HG03097 (cell line): ENCODE data around the gene H2BK1.

Source experiments
- ATAC-seq: cut with Tn5 transposase; IDR thresholded peaks from one replicate; pipeline ENCODE4 v1.9.1; 2021; ENCODE audit not compliant: unreplicated experiment, low FRiP score

Gene H2BK1

GRCh38 chr7:151179946-151180345 is 30.3 kb downstream of the H2BK1 start:
- ATAC-seq: no peak

GRCh38 chr7:151179287-151179860 is 30.9 kb downstream of the H2BK1 start:
- ATAC-seq: no peak

GRCh38 chr7:151178831-151179230 is 31.5 kb downstream of the H2BK1 start:
- no peak for ATAC-seq

GRCh38 chr7:151178236-151178635 is 32.1 kb downstream of the H2BK1 start:
- ATAC-seq: no peak

- no peak for ATAC-seq
These were observed 33.0 kb downstream of the H2BK1 start for GRCh38 chr7:151177310-151177709.

- no peak for ATAC-seq
These were observed 33.9 kb downstream of the H2BK1 start for GRCh38 chr7:151176401-151176800.

GRCh38 chr7:151175793-151176311 is 34.4 kb downstream of the H2BK1 start:
- ATAC-seq: no peak

GRCh38 chr7:151175047-151175792 is 35.1 kb downstream of the H2BK1 start:
- no peak for ATAC-seq

GRCh38 chr7:151174246-151175046 is 35.8 kb downstream of the H2BK1 start:
- ATAC-seq: no peak

GRCh38 chr7:151173386-151174245 is 36.7 kb downstream of the H2BK1 start:
- ATAC-seq: no peak

- peak; percentile 69 for ATAC-seq
These were observed 37.8 kb downstream of the H2BK1 start for GRCh38 chr7:151172273-151173141.

GRCh38 chr7:151168787-151169162 is 41.5 kb downstream of the H2BK1 start:
- ATAC-seq: no peak

GRCh38 chr7:151168003-151168786 is 42.1 kb downstream of the H2BK1 start:
- no peak for ATAC-seq

GRCh38 chr7:151167197-151167961 is 42.9 kb downstream of the H2BK1 start, which contains the start of gene GBX1:
GBX1 (minus strand) TSS chr7:151167694; CDS start chr7:151167548, 146 bp downstream.
- ATAC-seq: no peak

GRCh38 chr7:151166629-151167196 is 43.6 kb downstream of the H2BK1 start:
- ATAC-seq: no peak

- ATAC-seq: no peak
These were observed 48.5 kb downstream of the H2BK1 start for GRCh38 chr7:151161757-151162156.
